HEK293T (cell line): ENCODE measurements around the gene RYR1.

ENCODE experiments used
- CTCF ChIA-PET: fragments of 350-600 bp; formaldehyde crosslinking; extraction: SDS; loops from one replicate; lab custom pipeline; 2021; ENCODE audit warnings: antibody characterized with exemption, inconsistent platforms; lab: Yijun Ruan, JAX
- POLR2A ChIA-PET: fragments of 350-600 bp; formaldehyde crosslinking; extraction: SDS; loops from one replicate; lab custom pipeline; 2020; ENCODE audit warnings: antibody characterized with exemption, inconsistent platforms; lab: Yijun Ruan, JAX
- DNase-seq: peaks from one replicate; pipeline ENCODE4 v3.0.0; 2012; ENCODE audit warnings: mixed read lengths; ENCODE audit errors: extremely low spot score
- ARNT ChIP-seq: fragments of 450-650 bp; IDR thresholded peaks from 2 replicates; pipeline ENCODE4 v1.6.1; 2017; ENCODE audit warnings: mild to moderate bottlenecking
- BHLHE40 ChIP-seq: fragments of 450-650 bp; IDR thresholded peaks from 2 replicates; pipeline ENCODE4 v1.6.1; 2016; ENCODE audit warnings: mild to moderate bottlenecking, moderate library complexity, borderline replicate concordance
- CTBP1 ChIP-seq: fragments of 450-650 bp; IDR thresholded peaks from 2 replicates; pipeline ENCODE4 v1.6.1; 2016; ENCODE audit warnings: borderline replicate concordance
- ELF4 ChIP-seq: fragments of 450-650 bp; IDR thresholded peaks from 2 replicates; pipeline ENCODE4 v1.6.1; 2017; ENCODE audit warnings: antibody characterized with exemption
- FOXA1 ChIP-seq: fragments of 450-650 bp; IDR thresholded peaks from 2 replicates; pipeline ENCODE4 v1.6.1; 2016; ENCODE audit warnings: mild to moderate bottlenecking
- FOXK2 ChIP-seq: fragments of 450-650 bp; IDR thresholded peaks from 2 replicates; pipeline ENCODE4 v1.6.1; 2016; ENCODE audit warnings: mild to moderate bottlenecking
- FOXM1 ChIP-seq: fragments of 450-650 bp; IDR thresholded peaks from 2 replicates; pipeline ENCODE4 v1.6.1; 2017; ENCODE audit warnings: mild to moderate bottlenecking, borderline replicate concordance
- HDGF ChIP-seq: fragments of 450-650 bp; IDR thresholded peaks from 2 replicates; pipeline ENCODE4 v1.6.1; 2017; ENCODE audit warnings: antibody characterized with exemption, borderline replicate concordance
- L3MBTL2 ChIP-seq: fragments of 450-650 bp; conservative IDR thresholded peaks from 2 replicates; pipeline ENCODE4 v1.6.1; 2016; ENCODE audit warnings: mild to moderate bottlenecking
- LEF1 ChIP-seq: fragments of 450-650 bp; IDR thresholded peaks from 2 replicates; pipeline ENCODE4 v1.6.1; 2017; ENCODE audit warnings: mild to moderate bottlenecking, borderline replicate concordance
- NFRKB ChIP-seq: fragments of 450-650 bp; IDR thresholded peaks from 2 replicates; pipeline ENCODE4 v1.6.1; 2016; ENCODE audit warnings: mild to moderate bottlenecking, moderate library complexity
- PKNOX1 ChIP-seq: fragments of 450-650 bp; IDR thresholded peaks from 2 replicates; pipeline ENCODE4 v1.6.1; 2016
- SP1 ChIP-seq: fragments of 450-650 bp; IDR thresholded peaks from 2 replicates; pipeline ENCODE4 v1.6.1; 2017
- SUZ12 ChIP-seq: fragments of 450-650 bp; IDR thresholded peaks from 2 replicates; pipeline ENCODE4 v1.6.1; 2016; ENCODE audit warnings: mild to moderate bottlenecking
- TARDBP ChIP-seq: fragments of 450-650 bp; IDR thresholded peaks from 2 replicates; pipeline ENCODE4 v1.6.1; 2016
- ZNF384 ChIP-seq: fragments of 450-650 bp; IDR thresholded peaks from 2 replicates; pipeline ENCODE4 v1.6.1; 2016

RYR1 gene

GRCh38 chr19:38528213-38528755, 94.8 kb downstream of the RYR1 start:
- ChIA-PET CTCF (interaction anchor here (1.5 kb wide), 1 partner anchor 13 kb away, joined by 4 read pairs; no protein-coding TSS in a partner anchor), POLR2A (no interaction called here)
- no peak for TF ChIP-seq ZNF384
- no peak for TF ChIP-seq PKNOX1
- TF ChIP-seq BHLHE40: no peak
- no peak for TF ChIP-seq ARNT
- no peak for TF ChIP-seq CTBP1
- no peak for TF ChIP-seq SUZ12
- no peak for TF ChIP-seq SP1
- no peak for TF ChIP-seq HDGF
- no peak for TF ChIP-seq L3MBTL2
- TF ChIP-seq FOXM1: no peak
- no peak for TF ChIP-seq ELF4
- no peak for TF ChIP-seq NFRKB
- TF ChIP-seq LEF1: no peak
- no peak for TF ChIP-seq TARDBP
- no peak for TF ChIP-seq FOXK2
- no peak for TF ChIP-seq FOXA1
- DNase-seq: no peak

- ChIA-PET CTCF (interaction anchor here (1.1 to 1.5 kb wide), 2 partner anchors 13 kb away, joined by 3 to 4 read pairs; no protein-coding TSS in a partner anchor), POLR2A (no interaction called here)
- TF ChIP-seq SP1: no peak
- DNase-seq: no peak
Measured at GRCh38 chr19:38528931-38529330, 95.4 kb downstream of the RYR1 start.

- TF ChIP-seq FOXK2 (no peak), L3MBTL2 (no peak), FOXA1 (no peak), BHLHE40 (no peak), ELF4 (no peak), ARNT (no peak), NFRKB (no peak), FOXM1 (no peak)
- ChIA-PET POLR2A (interaction anchor here (2.7 kb wide), 1 partner anchor 12 kb away, joined by 9 read pairs; no protein-coding TSS in a partner anchor), CTCF (no interaction called here)
- no peak for DNase-seq
Measured at GRCh38 chr19:38531515-38531914, 98.0 kb downstream of the RYR1 start.

GRCh38 chr19:38532939-38533338, 99.4 kb downstream of the RYR1 start:
- POLR2A ChIA-PET: interaction anchor here (1.2 kb wide), 1 partner anchor 85 kb away, joined by 3 read pairs; no protein-coding TSS in a partner anchor
- no peak for TF ChIP-seq SUZ12
- TF ChIP-seq TARDBP: no peak
- no peak for TF ChIP-seq ZNF384
- TF ChIP-seq ARNT: no peak
- TF ChIP-seq HDGF: no peak
- TF ChIP-seq ELF4: no peak
- no peak for TF ChIP-seq LEF1
- TF ChIP-seq CTBP1: no peak
- TF ChIP-seq FOXK2: no peak
- TF ChIP-seq SP1: no peak
- TF ChIP-seq L3MBTL2: no peak
- TF ChIP-seq NFRKB: no peak
- TF ChIP-seq FOXA1: no peak
- TF ChIP-seq PKNOX1: no peak
- TF ChIP-seq FOXM1: no peak
- no peak for TF ChIP-seq BHLHE40
- CTCF ChIA-PET: interaction anchor here (0.6 kb wide), 1 partner anchor 813 kb away, joined by 4 read pairs; no protein-coding TSS in a partner anchor
- DNase-seq: no peak

- POLR2A ChIA-PET: no interaction called here
- no peak for TF ChIP-seq BHLHE40
- no peak for TF ChIP-seq CTBP1
- no peak for TF ChIP-seq TARDBP
- TF ChIP-seq PKNOX1: no peak
- no peak for TF ChIP-seq FOXA1
- no peak for TF ChIP-seq ARNT
- no peak for TF ChIP-seq FOXK2
- no peak for TF ChIP-seq FOXM1
- no peak for TF ChIP-seq ELF4
- no peak for TF ChIP-seq NFRKB
- TF ChIP-seq SP1: no peak
- no peak for TF ChIP-seq L3MBTL2
- TF ChIP-seq LEF1: no peak
- TF ChIP-seq HDGF: no peak
- TF ChIP-seq SUZ12: no peak
- TF ChIP-seq ZNF384: no peak
- DNase-seq: no peak
- CTCF ChIA-PET: no interaction called here
Measured at GRCh38 chr19:38534574-38534973, 101.1 kb downstream of the RYR1 start.

- DNase-seq: no peak
- ChIA-PET POLR2A (no interaction called here), CTCF (no interaction called here)
- TF ChIP-seq TARDBP (no peak), HDGF (no peak), SUZ12 (no peak), ELF4 (no peak), FOXA1 (no peak), L3MBTL2 (no peak), NFRKB (no peak), CTBP1 (no peak), ZNF384 (no peak), PKNOX1 (no peak), FOXM1 (no peak), FOXK2 (no peak), SP1 (no peak), LEF1 (no peak), ARNT (no peak), BHLHE40 (no peak)
Measured at GRCh38 chr19:38535212-38535611, 101.7 kb downstream of the RYR1 start.
